GM19099 (cell line): Measurements from ENCODE around the gene ZFAND4.

Experiments
- POLR2A ChIP-seq: IDR thresholded peaks from 3 replicates; pipeline ENCODE4 v1.6.1; 2011; ENCODE audit warnings: low read depth; ENCODE audit not compliant: insufficient read length; ENCODE audit errors: extremely low read depth

ZFAND4 gene

DNA sequence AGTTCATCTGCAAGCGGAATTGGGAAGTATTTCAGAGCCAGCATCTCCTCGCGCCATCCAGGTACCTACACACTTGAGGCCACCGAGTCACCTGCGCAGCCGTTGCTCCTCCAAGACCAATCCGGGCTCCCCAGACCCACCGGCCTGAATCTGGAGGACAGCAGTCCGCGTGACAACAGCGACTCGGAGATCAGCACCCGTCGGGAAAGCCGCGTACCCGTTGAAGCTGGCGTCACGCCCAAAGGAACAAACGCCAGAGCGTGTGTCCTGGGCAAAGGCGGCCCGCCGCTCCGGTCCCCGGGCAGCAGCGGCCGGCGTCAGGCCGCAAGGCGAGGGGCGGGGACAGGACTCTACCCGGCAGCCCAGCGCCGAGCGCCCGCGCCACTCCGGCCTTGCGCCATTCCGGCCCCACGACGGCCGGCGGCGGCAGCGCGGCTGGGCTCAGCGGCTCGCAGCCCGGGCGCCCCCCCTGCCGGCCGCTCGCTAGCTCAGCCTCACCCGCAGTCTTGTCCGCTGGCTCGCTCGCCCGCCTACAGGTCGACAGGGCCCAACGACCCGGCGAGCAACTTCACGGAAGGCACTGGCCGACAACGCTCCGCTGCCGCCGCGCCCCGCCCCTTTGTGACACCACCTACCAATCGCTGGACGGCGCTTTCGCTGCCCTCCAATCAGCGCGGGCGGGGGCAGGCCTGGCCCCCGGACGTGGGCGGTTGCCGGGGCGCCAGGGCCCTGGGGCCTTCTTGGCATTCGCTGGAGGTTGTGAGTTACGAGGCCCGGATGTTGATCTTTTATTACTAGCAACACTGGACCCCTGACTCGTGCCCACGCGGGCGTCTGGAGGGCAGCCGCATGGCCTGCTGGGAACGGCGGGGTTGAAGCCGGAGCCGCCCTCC is at the start of gene ZFAND4:
Gene ZFAND4, minus strand, starts transcription at position 592 of the 893 bp plus-strand sequence. CDS start 9,047 bp downstream, outside the sequence.
- TF ChIP-seq POLR2A, result peak; percentile 79

DNA sequence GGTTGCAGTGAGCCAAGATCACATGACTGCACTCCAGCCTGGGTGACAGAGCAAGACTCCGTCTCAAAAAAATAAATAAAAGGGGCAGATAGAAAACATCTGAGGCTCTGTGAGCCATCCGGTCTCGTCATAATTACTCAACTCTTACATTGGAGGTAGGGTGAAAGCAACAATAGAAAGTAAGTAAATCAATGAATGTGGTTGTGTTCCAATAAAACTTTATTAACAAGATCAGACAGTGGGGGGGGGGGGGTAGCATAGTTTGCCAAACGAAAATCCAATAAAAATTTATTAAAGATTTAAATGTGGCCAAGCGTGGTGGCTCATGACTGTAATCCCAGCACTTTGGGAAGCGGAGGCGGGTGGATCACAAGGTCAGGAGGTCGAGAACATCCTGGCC is 2.8 kb upstream of the ZFAND4 start:
- no peak for TF ChIP-seq POLR2A

- TF ChIP-seq POLR2A, result no peak
Measured at GRCh38 chr10:45673074-45673648, 589 bp upstream of the ZFAND4 start.

DNA sequence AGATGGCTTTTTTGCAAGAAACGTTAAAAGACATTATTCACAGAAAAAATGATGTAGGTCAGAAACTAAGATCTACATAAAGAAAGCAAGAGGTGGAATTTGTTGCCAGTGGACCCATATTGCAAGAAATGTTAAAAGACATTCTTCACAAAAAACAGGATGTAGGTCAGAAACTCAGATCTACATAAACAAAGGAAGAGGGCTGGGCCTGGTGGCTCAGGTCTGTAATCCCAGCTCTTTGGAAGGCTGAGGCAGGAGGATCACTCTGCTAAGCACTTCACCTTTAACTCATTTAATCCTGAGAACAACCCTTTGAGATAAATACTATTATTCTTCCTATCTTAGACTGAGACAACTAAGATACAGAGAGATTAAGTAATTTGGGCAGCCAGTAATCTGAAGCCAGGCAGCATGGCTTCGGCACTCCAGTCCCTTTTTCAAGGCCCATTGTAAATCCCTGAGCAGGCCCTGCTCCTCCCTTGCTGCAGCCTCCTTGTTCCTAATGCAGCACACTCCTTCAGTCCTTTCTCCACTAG is 11.6 kb downstream of the ZFAND4 start:
- no peak for TF ChIP-seq POLR2A

DNA sequence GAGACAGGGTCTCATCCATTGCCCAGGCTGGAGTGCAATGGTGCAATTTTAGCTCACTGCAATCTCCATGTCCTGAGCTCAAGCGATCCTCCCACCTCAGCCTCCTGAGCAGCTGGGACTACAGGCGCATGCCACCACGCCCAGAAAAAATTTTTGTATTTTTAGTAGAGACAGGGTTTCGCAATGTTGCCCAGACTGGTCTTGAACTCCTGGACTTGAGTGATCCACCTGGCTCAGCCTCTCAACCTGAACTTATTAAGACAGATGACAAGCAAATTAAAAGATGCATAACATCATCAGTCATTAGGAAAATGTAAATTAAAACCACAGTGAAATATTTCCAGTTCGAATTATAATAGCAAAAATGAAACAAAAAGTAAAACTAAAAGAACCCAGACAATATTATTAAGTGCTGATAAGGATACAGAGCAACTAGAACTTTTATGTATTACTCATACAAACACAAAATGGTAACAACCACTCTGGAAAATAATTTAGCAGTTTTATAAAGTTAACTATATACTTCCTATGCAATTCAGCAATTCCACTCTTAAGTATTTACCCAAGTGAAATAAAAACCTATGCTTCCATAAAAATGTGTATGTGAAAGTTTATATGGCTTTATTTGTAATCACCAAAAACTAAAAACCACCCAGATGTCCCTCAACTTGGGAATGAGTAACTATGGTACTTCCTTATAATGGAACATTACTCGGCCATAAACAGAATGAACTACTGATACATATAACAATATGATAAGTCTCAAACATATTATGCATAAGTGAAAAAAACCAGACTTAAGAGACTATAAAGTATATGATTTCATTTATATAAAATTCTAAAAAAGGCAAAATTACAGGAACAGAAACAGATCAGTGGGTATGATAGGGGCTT is 15.3 kb downstream of the ZFAND4 start:
- no peak for TF ChIP-seq POLR2A

DNA sequence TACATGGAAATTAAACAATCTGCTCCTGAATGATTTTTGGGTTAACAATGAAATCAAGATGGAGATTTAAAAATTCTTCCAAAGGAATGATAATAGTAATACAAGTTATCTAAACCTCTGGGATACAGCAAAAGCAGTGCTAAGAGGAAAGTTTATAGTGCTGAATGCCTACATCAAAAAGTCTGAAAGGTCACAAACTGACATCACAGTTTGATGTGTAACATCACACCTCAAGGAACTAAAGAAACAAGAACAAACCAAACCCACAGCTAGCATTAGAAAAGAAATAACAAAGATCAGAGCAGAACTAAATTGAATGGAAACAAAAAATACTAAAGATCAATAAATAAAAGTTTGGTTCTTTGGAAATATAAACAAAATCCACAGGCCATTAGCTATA is 17.4 kb downstream of the ZFAND4 start:
- TF ChIP-seq POLR2A, result no peak

DNA sequence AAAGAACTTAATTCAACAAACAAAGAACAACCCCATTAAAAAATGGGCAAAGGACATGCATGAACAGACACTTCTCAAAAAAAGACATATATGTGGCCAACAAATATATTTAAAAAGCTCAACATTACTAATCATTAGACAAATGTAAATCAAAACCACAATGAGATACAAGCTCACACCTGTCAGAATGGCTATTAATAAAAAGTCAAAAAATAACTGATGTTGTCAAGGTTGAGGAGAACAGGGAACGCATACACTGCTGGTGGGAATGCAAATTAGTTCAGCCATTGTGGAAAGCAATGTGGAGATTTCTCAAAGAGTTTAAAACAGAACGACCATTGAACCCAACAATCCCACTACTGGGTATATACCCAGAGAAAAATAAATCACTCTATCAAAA is 19.1 kb downstream of the ZFAND4 start:
- TF ChIP-seq POLR2A, result peak; percentile 16

GRCh38 chr10:45652511-45652910 is 20.1 kb downstream of the ZFAND4 start:
- TF ChIP-seq POLR2A, result no peak

- no peak for TF ChIP-seq POLR2A
Measured at GRCh38 chr10:45649296-45649695, 23.3 kb downstream of the ZFAND4 start.

GRCh38 chr10:45647118-45647517 is 25.5 kb downstream of the ZFAND4 start:
- no peak for TF ChIP-seq POLR2A

DNA sequence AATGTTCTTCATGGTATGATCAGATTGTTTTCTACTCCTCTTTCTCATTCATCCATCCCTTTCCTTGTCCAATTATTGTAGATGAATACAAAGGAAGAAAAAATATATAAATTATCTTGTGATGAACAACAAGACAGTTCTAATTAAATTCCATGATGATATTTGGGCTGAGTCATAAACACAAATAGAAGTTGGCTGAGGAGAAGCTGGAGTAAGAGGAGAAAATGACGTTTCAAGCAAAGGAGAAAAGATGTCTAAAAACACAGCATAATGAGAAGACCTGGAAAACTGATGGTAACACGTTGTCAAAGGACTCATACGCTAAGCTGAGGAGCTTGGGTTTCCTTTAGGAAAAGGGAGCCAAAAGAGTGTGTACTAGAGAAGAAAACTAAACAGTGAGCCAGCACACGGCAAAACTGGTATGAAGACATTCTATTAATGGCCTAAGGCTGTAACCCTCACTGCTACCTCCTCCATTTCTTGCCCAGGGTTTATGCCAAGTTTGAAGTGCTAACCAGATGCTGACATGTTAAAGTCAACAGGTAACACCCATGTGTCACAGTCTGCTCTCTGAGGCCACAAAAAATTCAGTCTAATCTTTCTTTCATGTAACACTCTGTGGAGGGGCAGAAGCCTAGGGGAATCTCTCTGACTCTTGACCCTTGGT is 26.1 kb downstream of the ZFAND4 start:
- no peak for TF ChIP-seq POLR2A

GRCh38 chr10:45644527-45644926 is 28.0 kb downstream of the ZFAND4 start:
- no peak for TF ChIP-seq POLR2A

DNA sequence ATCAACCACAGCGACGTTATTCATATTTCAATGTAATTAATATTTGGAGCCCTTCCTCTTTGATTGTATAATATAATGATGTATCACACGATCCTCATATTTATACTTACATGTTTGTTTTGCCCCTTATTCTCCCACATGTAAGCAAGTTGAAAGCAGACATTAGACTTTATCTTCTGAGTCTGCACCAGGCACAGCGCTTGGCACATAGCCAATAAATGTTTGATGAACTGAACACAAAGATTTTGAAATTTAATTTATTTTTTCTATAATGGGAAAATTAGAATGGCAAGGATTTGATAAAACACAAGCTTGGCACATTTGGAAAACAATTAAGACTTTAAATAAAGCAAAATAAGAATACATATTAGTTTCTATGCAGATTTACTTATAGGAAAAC is 31.6 kb downstream of the ZFAND4 start:
- TF ChIP-seq POLR2A, result no peak

DNA sequence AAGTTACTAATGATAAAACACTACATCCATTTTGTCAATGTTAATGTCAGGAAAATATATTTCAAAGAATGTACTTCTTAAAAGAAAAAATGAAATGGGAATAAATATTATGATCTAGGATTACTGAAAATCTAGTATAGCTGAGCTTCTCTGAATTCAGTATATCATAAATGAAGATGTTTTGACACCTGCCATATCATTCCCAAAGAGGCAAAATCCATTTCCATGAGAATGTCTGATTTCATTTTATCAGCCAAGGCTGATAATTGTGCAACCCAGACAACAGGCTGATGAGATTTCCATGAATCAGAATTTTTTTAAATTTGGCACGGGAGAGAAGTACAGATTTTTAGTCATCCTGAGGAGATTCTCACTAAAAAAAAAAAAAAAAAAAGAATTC is 32.5 kb downstream of the ZFAND4 start:
- TF ChIP-seq POLR2A, result no peak
